OCI-LY1 (cell line): ENCODE measurements around the gene INPP5A.

Experiments used
- H2AFZ ChIP-seq: fragments of 200-600 bp; sonication (generic), shearing (Covaris generic); 2 replicates; pipeline ENCODE4 v1.6.0; 2014; ENCODE audit warnings: antibody characterized with exemption, mild to moderate bottlenecking, low read length
- H3F3A ChIP-seq: fragments of 200-600 bp; sonication (generic), shearing (Covaris generic); 2 replicates; pipeline ENCODE4 v1.6.0; 2014; ENCODE audit warnings: mild to moderate bottlenecking, antibody characterized with exemption, low read length, moderate library complexity; ENCODE audit not compliant: insufficient read depth
- H3K27ac ChIP-seq: fragments of 200-600 bp; sonication (generic); 2 replicates; pipeline ENCODE4 v1.5.1; 2014; ENCODE audit warnings: low read length, mixed run types, mild to moderate bottlenecking, low read depth; ENCODE audit not compliant: poor library complexity, severe bottlenecking
- H3K27me3 ChIP-seq: fragments of 200-600 bp; sonication (generic); 2 replicates; pipeline ENCODE4 v1.6.0; 2014; ENCODE audit warnings: antibody characterized with exemption, mild to moderate bottlenecking, low read length, moderate library complexity; ENCODE audit not compliant: insufficient read depth
- H3K36me3 ChIP-seq: fragments of 200-600 bp; sonication (generic); 2 replicates; pipeline ENCODE4 v1.6.1; 2014; ENCODE audit warnings: mild to moderate bottlenecking, antibody characterized with exemption, low read length, moderate library complexity, mixed read lengths; ENCODE audit not compliant: insufficient read depth
- H3K4me1 ChIP-seq: fragments of 200-600 bp; sonication (generic); 2 replicates; pipeline ENCODE4 v1.5.1; 2014; ENCODE audit warnings: mild to moderate bottlenecking, low read length, moderate library complexity; ENCODE audit not compliant: insufficient read depth, severe bottlenecking
- H3K4me2 ChIP-seq: fragments of 200-600 bp; sonication (generic), shearing (Covaris generic); 2 replicates; pipeline ENCODE4 v1.6.1; 2014; ENCODE audit warnings: low read length
- H3K4me3 ChIP-seq: fragments of 200-600 bp; sonication (generic); 2 replicates; pipeline ENCODE4 v1.5.1; 2014; ENCODE audit warnings: low read length, low read depth, mild to moderate bottlenecking, mixed read lengths; ENCODE audit not compliant: poor library complexity, severe bottlenecking
- H3K79me2 ChIP-seq: fragments of 200-600 bp; shearing (Covaris generic); 2 replicates; pipeline ENCODE4 v1.6.1; 2016; ENCODE audit warnings: mixed run types, low read length, mixed read lengths; ENCODE audit not compliant: insufficient read depth
- H3K9ac ChIP-seq: fragments of 200-600 bp; sonication (generic), shearing (Covaris generic); 2 replicates; pipeline ENCODE4 v1.6.1; 2014; ENCODE audit warnings: mild to moderate bottlenecking, low read length, mixed read lengths
- H3K9me2 ChIP-seq: fragments of 200-600 bp; sonication (generic), shearing (Covaris generic); 2 replicates; pipeline ENCODE4 v1.6.1; 2014; ENCODE audit warnings: low read depth, mild to moderate bottlenecking, low read length, mixed read lengths
- H3K9me3 ChIP-seq: fragments of 200-600 bp; shearing (Covaris generic); 2 replicates; pipeline ENCODE4 v1.6.1; 2014; ENCODE audit warnings: low read length, mixed read lengths
- H4K20me1 ChIP-seq: fragments of 200-600 bp; sonication (generic), shearing (Covaris generic); 2 replicates; pipeline ENCODE4 v1.6.0; 2016; ENCODE audit warnings: mild to moderate bottlenecking, low read length; ENCODE audit not compliant: insufficient read depth
- EZH2 ChIP-seq: fragments of 200-600 bp; sonication (generic), shearing (Covaris generic); IDR thresholded peaks from 2 replicates; pipeline ENCODE4 v1.8.0; 2017; ENCODE audit warnings: borderline replicate concordance, mixed run types, mild to moderate bottlenecking, antibody characterized with exemption, low read length, moderate library complexity, mixed read lengths
- TF ChIP-seq, protein P1 (sequence below): fragments of 200-600 bp; sonication (generic), shearing (Covaris generic); IDR thresholded peaks from 2 replicates; pipeline ENCODE4 v1.5.1; 2017; ENCODE audit warnings: mild to moderate bottlenecking, antibody characterized with exemption, low read length, moderate library complexity, mixed read lengths

The INPP5A gene

DNA sequence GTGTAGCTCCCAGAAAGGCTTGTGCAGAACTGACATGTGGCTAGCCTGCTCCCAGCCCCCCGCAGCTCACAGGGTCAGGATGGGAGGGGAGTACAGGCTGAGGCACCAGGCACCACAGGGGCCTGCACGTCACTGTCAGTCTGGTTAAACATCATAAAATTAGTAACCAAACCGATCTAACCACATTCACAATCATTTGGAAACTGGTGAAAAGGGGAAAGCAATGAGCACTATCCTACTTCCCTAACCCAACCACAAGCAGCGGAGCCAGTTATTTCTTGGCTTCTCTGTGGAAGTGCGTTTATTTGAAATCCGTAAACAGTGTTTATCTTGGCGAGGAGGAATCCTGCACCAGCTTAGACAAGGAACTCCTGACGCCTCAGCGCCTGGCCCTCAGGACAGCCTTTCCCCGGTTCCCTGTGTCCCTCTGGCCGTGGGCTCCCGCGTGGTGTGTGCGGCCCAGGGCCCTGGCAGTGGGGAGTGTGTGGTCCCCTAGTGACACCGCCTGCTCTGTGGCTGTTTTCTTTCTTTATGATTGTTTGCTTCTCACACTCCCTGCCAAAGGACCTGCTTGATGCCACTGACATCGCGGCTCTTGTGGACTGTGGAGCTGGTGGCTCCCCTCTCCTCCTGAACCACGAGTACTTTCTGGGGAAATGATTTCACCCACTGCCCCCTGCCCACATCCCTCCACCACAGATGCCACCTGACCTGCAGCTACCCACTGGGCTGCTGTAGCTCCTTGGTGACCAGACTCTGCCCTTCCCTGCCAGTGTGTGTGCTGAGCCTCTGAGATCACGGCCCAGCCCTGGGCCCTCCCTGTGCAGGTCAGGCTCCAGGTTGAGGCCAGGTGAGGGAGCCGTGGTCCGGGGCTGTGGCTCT is 38.0 kb downstream of the INPP5A start:
- no peak overlapping the region for H3K9ac ChIP-seq
- H3K79me2 ChIP-seq: no peaks in the 10 kb centered on the region
- no peaks in the 10 kb centered on the region for H3K4me1 ChIP-seq
- no peaks in the 10 kb centered on the region for H3K9me2 ChIP-seq
- no peaks in the 10 kb centered on the region for H4K20me1 ChIP-seq
- no peak overlapping the region for H3K27ac ChIP-seq
- no peak overlapping the region for H3K4me3 ChIP-seq
- no peak overlapping the region for H3K4me2 ChIP-seq
- H3K36me3 ChIP-seq: no peaks in the 10 kb centered on the region
- no peaks in the 10 kb centered on the region for H3F3A ChIP-seq
- TF ChIP-seq EZH2: no peak
- TF ChIP-seq, protein P1, sequence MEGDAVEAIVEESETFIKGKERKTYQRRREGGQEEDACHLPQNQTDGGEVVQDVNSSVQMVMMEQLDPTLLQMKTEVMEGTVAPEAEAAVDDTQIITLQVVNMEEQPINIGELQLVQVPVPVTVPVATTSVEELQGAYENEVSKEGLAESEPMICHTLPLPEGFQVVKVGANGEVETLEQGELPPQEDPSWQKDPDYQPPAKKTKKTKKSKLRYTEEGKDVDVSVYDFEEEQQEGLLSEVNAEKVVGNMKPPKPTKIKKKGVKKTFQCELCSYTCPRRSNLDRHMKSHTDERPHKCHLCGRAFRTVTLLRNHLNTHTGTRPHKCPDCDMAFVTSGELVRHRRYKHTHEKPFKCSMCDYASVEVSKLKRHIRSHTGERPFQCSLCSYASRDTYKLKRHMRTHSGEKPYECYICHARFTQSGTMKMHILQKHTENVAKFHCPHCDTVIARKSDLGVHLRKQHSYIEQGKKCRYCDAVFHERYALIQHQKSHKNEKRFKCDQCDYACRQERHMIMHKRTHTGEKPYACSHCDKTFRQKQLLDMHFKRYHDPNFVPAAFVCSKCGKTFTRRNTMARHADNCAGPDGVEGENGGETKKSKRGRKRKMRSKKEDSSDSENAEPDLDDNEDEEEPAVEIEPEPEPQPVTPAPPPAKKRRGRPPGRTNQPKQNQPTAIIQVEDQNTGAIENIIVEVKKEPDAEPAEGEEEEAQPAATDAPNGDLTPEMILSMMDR: no peak
- H2AFZ ChIP-seq: no peak overlapping the region
- no peaks in the 10 kb centered on the region for H3K9me3 ChIP-seq
- H3K27me3 ChIP-seq: no peaks in the 10 kb centered on the region

DNA sequence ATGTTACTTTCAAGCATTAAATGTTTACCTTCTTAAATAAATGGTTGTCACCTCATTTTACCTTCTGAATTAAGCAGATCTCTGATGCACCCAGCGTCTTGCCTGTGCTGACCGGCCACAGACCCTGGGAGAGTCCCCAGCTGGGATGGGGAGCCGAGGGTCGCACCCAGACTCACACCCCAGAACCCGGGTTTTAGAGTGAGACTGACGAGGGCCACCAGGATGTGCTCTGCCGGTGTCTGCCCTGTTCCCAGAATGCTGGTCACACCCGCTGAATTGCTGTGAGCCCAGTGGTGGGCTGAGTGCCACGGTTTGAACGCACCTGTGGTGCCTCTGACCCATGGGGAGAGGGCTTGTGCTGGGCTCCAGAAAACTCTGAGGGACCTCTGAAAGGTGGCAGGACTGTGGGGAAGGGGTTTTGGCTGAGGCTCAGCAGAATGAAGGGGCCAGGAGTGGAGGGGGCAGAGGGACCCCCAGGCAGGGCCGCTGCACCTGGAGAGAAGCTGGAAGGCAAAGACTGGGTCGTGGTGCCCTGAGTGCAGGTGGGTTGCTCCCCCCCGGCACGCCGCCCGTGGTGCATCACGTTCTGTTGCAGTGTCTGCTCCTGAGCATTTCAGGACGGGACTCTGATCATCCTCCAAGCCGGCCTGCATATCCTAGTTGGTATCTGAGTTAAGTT is 39.2 kb downstream of the INPP5A start:
- Histone ChIP-seq H3K4me3 (no peak overlapping the region), H3K36me3 (no peaks in the 10 kb centered on the region), H3K27me3 (no peaks in the 10 kb centered on the region), H2AFZ (no peak overlapping the region), H3K9ac (no peak overlapping the region), H3K9me2 (no peaks in the 10 kb centered on the region), H3F3A (no peaks in the 10 kb centered on the region), H4K20me1 (no peaks in the 10 kb centered on the region), H3K79me2 (no peaks in the 10 kb centered on the region), H3K9me3 (no peaks in the 10 kb centered on the region), H3K4me1 (no peaks in the 10 kb centered on the region), H3K4me2 (no peak overlapping the region), H3K27ac (no peak overlapping the region)
- TF ChIP-seq, protein P1: no peak
- TF ChIP-seq EZH2: no peak

- Histone ChIP-seq H3K27me3 (no peaks in the 10 kb centered on the region), H3F3A (no peaks in the 10 kb centered on the region), H2AFZ (no peak overlapping the region), H3K27ac (no peak overlapping the region), H3K79me2 (no peaks in the 10 kb centered on the region), H3K4me1 (no peaks in the 10 kb centered on the region), H3K4me2 (no peak overlapping the region), H3K9me2 (no peaks in the 10 kb centered on the region), H3K4me3 (no peak overlapping the region), H3K36me3 (no peaks in the 10 kb centered on the region), H3K9me3 (no peaks in the 10 kb centered on the region), H3K9ac (no peak overlapping the region), H4K20me1 (no peaks in the 10 kb centered on the region)
- TF ChIP-seq, protein P1: no peak
- no peak for TF ChIP-seq EZH2
Measured at GRCh38 chr10:132577350-132578003, 39.9 kb downstream of the INPP5A start.
